Measurements from ENCODE around the gene ABCA13.

The ABCA13 gene

DNA sequence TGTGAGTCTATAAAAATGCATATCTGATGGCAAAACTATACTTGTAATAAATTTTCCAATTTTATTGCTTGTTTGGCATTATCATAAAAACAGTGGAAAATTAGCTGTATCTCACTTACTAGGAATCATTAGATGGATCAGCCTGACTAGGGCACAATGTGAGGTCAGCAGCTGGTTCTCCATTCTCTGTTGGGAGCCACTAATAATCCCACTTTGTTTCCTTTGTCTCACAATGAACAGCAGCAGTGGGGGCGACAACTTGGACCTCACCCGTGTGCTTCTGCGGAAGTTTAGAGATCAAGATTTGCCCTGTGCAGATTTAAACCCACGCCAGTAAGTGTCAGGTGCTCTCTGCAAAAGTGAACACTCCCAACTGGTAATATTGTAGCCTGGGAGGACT lies 295.5 kb downstream of the ABCA13 start:
- TF ChIP-seq, protein P1, sequence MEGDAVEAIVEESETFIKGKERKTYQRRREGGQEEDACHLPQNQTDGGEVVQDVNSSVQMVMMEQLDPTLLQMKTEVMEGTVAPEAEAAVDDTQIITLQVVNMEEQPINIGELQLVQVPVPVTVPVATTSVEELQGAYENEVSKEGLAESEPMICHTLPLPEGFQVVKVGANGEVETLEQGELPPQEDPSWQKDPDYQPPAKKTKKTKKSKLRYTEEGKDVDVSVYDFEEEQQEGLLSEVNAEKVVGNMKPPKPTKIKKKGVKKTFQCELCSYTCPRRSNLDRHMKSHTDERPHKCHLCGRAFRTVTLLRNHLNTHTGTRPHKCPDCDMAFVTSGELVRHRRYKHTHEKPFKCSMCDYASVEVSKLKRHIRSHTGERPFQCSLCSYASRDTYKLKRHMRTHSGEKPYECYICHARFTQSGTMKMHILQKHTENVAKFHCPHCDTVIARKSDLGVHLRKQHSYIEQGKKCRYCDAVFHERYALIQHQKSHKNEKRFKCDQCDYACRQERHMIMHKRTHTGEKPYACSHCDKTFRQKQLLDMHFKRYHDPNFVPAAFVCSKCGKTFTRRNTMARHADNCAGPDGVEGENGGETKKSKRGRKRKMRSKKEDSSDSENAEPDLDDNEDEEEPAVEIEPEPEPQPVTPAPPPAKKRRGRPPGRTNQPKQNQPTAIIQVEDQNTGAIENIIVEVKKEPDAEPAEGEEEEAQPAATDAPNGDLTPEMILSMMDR (conservative IDR thresholded peaks at IDR 0.05; ENCODE audit: low read length): no peak
- no peak for DNase-seq (ENCODE audit: low read depth)
- no peak overlapping the region for H3K4me3 ChIP-seq (ENCODE audit: low read length)

DNA sequence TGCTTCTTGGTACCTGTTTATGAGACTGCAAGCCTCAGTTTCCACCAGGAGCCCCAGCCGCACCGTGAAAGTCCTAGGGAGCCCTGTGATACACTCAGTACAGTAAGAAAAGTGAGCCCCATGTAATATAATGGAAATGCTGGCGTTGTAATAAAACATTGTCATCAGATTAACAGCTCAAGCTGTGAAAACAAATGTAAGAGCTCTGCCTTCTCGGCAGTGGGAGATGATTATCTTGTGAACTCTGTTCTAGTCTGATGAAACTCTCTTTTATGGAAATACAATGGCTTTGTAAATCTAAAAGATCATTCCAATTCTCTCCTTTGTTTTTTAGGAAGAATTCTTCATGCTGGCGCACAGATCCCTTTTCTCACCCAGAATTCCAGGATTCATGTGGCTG lies 299.9 kb downstream of the ABCA13 start:
- no peak for DNase-seq (ENCODE audit: low read depth)
- TF ChIP-seq, protein P1 (conservative IDR thresholded peaks at IDR 0.05; ENCODE audit: low read length): no peak
- no peak overlapping the region for H3K4me3 ChIP-seq (ENCODE audit: low read length)

DNA sequence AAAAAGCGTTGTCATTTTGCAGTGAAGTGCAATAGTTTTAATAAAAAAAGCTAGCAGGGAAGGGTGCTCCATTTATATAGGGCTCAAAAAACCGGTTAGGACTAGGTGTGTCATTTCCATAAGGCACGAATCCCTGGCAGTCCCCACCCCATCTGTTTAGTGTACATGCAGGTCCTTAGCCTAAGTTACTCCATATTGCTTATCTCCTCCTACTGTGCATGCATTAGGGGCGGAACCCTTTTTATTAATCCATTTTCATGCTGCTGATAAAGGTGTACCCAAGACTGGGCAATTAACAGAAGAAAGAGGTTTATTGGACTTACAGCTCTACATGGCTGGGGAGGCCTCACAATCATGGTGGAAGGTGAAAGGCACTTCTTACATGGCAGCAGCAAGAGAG lies 301.4 kb downstream of the ABCA13 start:
- no peak overlapping the region for H3K4me3 ChIP-seq (ENCODE audit: low read length)
- DNase-seq (ENCODE audit: low read depth): no peak
- TF ChIP-seq, protein P1 (conservative IDR thresholded peaks at IDR 0.05; ENCODE audit: low read length): no peak

DNA sequence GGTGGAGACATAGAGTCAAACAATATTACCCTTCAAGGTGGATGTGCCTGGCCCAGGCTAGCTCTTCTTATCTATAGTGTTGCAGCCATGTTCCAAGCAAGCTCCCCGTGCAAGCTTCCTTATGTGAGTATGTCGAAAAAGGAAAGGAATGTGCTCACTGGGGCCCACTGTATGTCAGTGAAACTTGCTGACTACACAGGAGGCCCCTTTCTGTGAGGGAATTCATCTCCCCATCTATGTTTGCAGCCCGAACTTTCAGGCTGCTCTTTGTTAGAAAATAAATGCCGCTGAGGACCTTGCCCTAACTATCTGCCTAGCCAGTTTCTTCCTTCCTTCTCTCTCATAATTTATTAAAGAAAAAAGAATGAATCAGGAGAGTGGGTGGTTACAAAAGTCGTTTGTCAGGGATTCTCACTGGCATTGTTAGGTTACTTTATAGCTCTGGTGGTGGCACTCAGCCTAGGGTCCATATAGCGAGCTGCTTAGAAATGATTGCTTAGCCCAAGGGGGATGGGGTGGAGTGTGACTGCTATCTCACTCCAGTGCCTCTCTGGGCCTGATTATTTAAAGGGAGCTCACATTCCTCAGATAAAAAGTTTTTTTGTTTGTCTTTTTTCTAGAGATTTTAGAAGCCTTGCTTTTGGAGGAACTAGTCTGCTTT lies 302.1 kb downstream of the ABCA13 start:
- H3K4me3 ChIP-seq (ENCODE audit: low read length): no peak overlapping the region
- DNase-seq (ENCODE audit: low read depth): no peak
- TF ChIP-seq, protein P1 (conservative IDR thresholded peaks at IDR 0.05; ENCODE audit: low read length): no peak

DNA sequence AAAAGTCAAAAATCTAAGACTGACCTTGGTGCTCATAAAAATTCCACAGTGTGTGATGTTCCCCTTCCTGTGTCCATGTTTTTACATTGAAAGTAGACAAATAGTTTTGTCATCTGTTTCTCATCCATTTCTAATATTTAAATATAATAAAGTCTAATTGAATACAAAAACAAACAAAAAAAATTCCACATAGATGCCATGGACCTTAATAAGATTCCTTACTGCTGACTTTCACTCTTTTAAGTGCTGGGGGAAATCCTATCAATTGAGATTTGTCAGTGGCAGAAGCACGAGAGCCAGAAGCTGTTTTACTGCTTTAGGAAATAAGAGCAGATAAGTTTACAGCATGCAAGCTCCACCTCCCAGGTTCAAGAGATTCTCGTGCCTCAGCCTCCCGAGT lies 310.0 kb downstream of the ABCA13 start:
- no peak overlapping the region for H3K4me3 ChIP-seq (ENCODE audit: low read length)
- DNase-seq (ENCODE audit: low read depth): no peak
- TF ChIP-seq, protein P1 (conservative IDR thresholded peaks at IDR 0.05; ENCODE audit: low read length): no peak

DNA sequence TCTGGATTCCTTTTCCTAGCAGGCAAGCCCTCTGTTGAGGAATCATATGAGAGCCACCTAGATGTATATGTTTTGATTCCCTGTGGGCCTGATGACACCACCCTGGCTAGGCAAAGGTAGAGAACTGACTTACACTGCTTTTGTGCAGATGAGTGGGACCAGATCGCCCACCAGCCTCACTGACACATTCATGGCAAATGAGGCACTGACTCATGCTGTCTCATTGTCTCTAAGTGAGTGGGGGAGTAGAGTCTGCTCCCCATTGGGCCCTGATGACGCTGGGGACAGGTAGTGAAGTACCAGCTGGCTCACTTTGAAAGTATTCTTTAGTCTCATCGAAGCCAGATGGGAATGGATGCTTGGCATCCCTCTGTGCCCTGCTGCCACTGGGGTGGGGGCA lies 326.3 kb downstream of the ABCA13 start:
- H3K4me3 ChIP-seq (ENCODE audit: low read length): no peak overlapping the region
- TF ChIP-seq, protein P1 (conservative IDR thresholded peaks at IDR 0.05; ENCODE audit: low read length): no peak

DNA sequence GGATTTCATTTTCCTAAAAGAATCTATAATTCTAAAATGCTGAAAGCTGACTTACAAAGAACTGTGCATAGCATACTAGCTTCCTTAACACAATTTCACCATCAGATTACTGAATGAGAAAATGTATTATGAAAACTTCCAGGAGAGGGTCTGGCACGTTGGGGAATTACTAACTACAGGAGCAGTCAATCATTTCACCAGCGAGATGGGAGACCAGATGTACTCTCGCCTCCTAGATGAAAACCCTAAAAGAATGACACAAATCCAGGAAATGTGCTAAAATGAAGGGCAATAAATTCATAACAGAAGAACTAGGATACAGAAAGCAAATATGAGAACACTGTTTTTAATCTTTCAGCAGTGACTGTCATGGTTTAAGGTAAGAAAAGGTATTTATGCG lies 330.8 kb downstream of the ABCA13 start:
- DNase-seq (ENCODE audit: low read depth): no peak
- H3K4me3 ChIP-seq (ENCODE audit: low read length): no peak overlapping the region
- TF ChIP-seq, protein P1 (conservative IDR thresholded peaks at IDR 0.05; ENCODE audit: low read length): no peak

More for the DNA sequence above, 326.3 kb downstream of the ABCA13 start:
- DNase-seq (ENCODE audit: low read depth): no peak
